HCT116 (cell line): Measurements from ENCODE around the gene SPRN. TPM values are rescaled to one million over a fixed set of nuclear protein-coding genes. Genes with fewer than 3 reads are reported as not detected.
"Not testable (repeated sequence)": the region's sequence is repeated elsewhere in the genome, so short reads cannot be mapped to it uniquely, and the experiment has no call there.

Experiments
- ATAC-seq: fragments of 200-7000 bp; cut with Tn5 transposase; 2 replicates; pipeline ENCODE4 v1.9.1; 2020; ENCODE audit warnings: mild to moderate bottlenecking, moderate library complexity
- BruUV-seq: library from RNA; stranded (reverse); fragments of 400-500 nt; replicated peaks from 2 replicates; lab custom pipeline; 2021; lab: Mats Ljungman, UMichigan
- CTCF ChIA-PET: fragments of 300-600 bp; sonication (Branson Sonifier 250); formaldehyde crosslinking; loops from one replicate; lab custom pipeline; 2021; ENCODE audit warnings: antibody characterized with exemption; lab: Charles Lee
- POLR2A ChIA-PET: fragments of 300-600, 350-600 bp; sonication (Branson Sonifier 250); formaldehyde crosslinking; loops from one replicate; lab custom pipeline; 2021; ENCODE audit warnings: antibody characterized with exemption; lab: Charles Lee
- RAD21 ChIA-PET, 2 experiments: fragments of 300-600 bp; sonication (Branson Sonifier 250); formaldehyde crosslinking; loops; one replicate each; lab custom pipeline; 2023; ENCODE audit warnings: low total read pairs in 2 of 2; ENCODE audit not compliant: uncharacterized antibody in 2 of 2, unreplicated experiment in 2 of 2, low non-redundant PET in 1 of 2; lab: Charles Lee
- DNase-seq: peaks from one replicate; pipeline ENCODE4 v3.0.0-alpha.2; 2010; ENCODE audit warnings: low read depth, low spot score
- H2AFZ ChIP-seq: fragments of 200-600 bp; shearing (Covaris generic), sonication (generic); 2 replicates; pipeline ENCODE4 v1.6.1; 2017; ENCODE audit warnings: low read depth, mixed run types, mixed read lengths, antibody characterized with exemption, low read length; ENCODE audit not compliant: poor library complexity, severe bottlenecking
- H3K27ac ChIP-seq: 2 replicates; pipeline ENCODE4 v1.5.1; 2012; ENCODE audit warnings: low read depth, low read length
- H3K27me3 ChIP-seq: fragments of 200-600 bp; sonication (generic); 2 replicates; pipeline ENCODE4 v1.6.1; 2016; ENCODE audit warnings: mixed run types, low read length, mixed read lengths; ENCODE audit not compliant: insufficient read depth
- H3K36me3 ChIP-seq, 2 experiments: fragments of 200-500 bp in 1 of 2; fragments of 200-600 bp in 1 of 2; sonication (Bioruptor generic) in 1 of 2; sonication (generic) in 1 of 2; 2 replicates each; pipeline versions ENCODE4 v1.5.1 to v1.6.1; 2014 to 2016; ENCODE audit warnings: low read length in 2 of 2, inconsistent platforms in 1 of 2, mixed read lengths in 1 of 2, mixed run types in 1 of 2; ENCODE audit not compliant: insufficient read depth in 2 of 2, control insufficient read depth in 1 of 2
- H3K4me1 ChIP-seq, 2 experiments: fragments of 200-600 bp in 1 of 2; sonication (generic) in 1 of 2; 2 replicates each; pipeline versions ENCODE4 v1.5.1 to v1.6.1; 2012 to 2017; ENCODE audit warnings: low read length in 2 of 2, inconsistent platforms in 1 of 2, mild to moderate bottlenecking in 1 of 2, mixed read lengths in 1 of 2, mixed run types in 1 of 2, moderate library complexity in 1 of 2; ENCODE audit not compliant: insufficient read depth in 2 of 2, control insufficient read depth in 1 of 2
- H3K4me2 ChIP-seq: fragments of 200-600 bp; sonication (generic); 2 replicates; pipeline ENCODE4 v1.6.1; 2017; ENCODE audit warnings: mixed run types, low read length, mixed read lengths
- H3K4me3 ChIP-seq, 2 experiments: fragments of 200-600 bp in 1 of 2; sonication (generic) in 1 of 2; replicated peaks in 1 of 2; 2 replicates each; pipeline ENCODE4 v1.5.1; 2011 to 2016; ENCODE audit warnings: low read length in 2 of 2, control low read depth in 1 of 2, low read depth in 1 of 2, mild to moderate bottlenecking in 1 of 2, mixed read lengths in 1 of 2, mixed run types in 1 of 2
- H3K79me2 ChIP-seq: fragments of 200-600 bp; sonication (generic); 2 replicates; pipeline ENCODE4 v1.6.1; 2017; ENCODE audit warnings: mild to moderate bottlenecking, mixed run types, low read length, moderate library complexity, mixed read lengths; ENCODE audit not compliant: insufficient read depth
- H3K9ac ChIP-seq: fragments of 200-600 bp; sonication (generic); 2 replicates; pipeline ENCODE4 v1.6.1; 2016; ENCODE audit warnings: low read length, mixed read lengths
- H3K9me2 ChIP-seq: fragments of 200-600 bp; sonication (generic), shearing (Covaris generic); 2 replicates; pipeline ENCODE4 v1.6.1; 2017; ENCODE audit warnings: mixed run types, mild to moderate bottlenecking, moderate library complexity; ENCODE audit not compliant: insufficient read depth
- H3K9me3 ChIP-seq, 2 experiments: fragments of 200-500 bp in 1 of 2; fragments of 200-600 bp in 1 of 2; sonication (Bioruptor generic) in 1 of 2; sonication (generic) in 1 of 2; 2 replicates each; pipeline ENCODE4 v1.6.1; 2014 to 2017; ENCODE audit warnings: low read length in 2 of 2, mixed read lengths in 2 of 2, inconsistent platforms in 1 of 2, low read depth in 1 of 2, mild to moderate bottlenecking in 1 of 2, mixed run types in 1 of 2, moderate library complexity in 1 of 2; ENCODE audit not compliant: control insufficient read depth in 1 of 2, insufficient read depth in 1 of 2
- H4K20me1 ChIP-seq: fragments of 200-600 bp; sonication (generic), shearing (Covaris generic); 2 replicates; pipeline ENCODE4 v1.6.1; 2017; ENCODE audit warnings: mixed run types, mild to moderate bottlenecking, moderate library complexity; ENCODE audit not compliant: insufficient read depth
- CBX3 ChIP-seq: IDR thresholded peaks from 2 replicates; pipeline ENCODE4 v1.6.1; 2012; ENCODE audit warnings: low read depth
- EZH2phosphoT487 ChIP-seq: fragments of 200-600 bp; IDR thresholded peaks from 2 replicates; pipeline ENCODE4 v1.6.1; 2018; ENCODE audit warnings: antibody characterized with exemption, borderline replicate concordance
- FOSL1 ChIP-seq: IDR thresholded peaks from 2 replicates; pipeline ENCODE4 v1.6.1; 2012; ENCODE audit warnings: low read depth
- JUND ChIP-seq: IDR thresholded peaks from 2 replicates; pipeline ENCODE4 v1.6.1; 2012
- POLR2A ChIP-seq: IDR thresholded peaks from 2 replicates; pipeline ENCODE4 v1.7.0; 2011; ENCODE audit warnings: borderline replicate concordance; ENCODE audit not compliant: insufficient read depth, insufficient read length; ENCODE audit errors: extremely low read depth
- POLR2AphosphoS5 ChIP-seq: IDR thresholded peaks from 2 replicates; pipeline ENCODE4 v1.6.1; 2011; ENCODE audit warnings: mild to moderate bottlenecking, low read depth, low read length, moderate library complexity
- RAD21 ChIP-seq: IDR thresholded peaks from 2 replicates; pipeline ENCODE4 v1.6.1; 2012; ENCODE audit warnings: low read depth, mild to moderate bottlenecking
- SP1 ChIP-seq: IDR thresholded peaks from 2 replicates; pipeline ENCODE4 v1.6.1; 2012; ENCODE audit warnings: low read depth
- SRF ChIP-seq: IDR thresholded peaks from 2 replicates; pipeline ENCODE4 v1.6.1; 2012; ENCODE audit warnings: low read depth
- TCF7L2 ChIP-seq: IDR thresholded peaks from 2 replicates; pipeline ENCODE4 v1.7.0; 2011; ENCODE audit warnings: borderline replicate concordance, inconsistent platforms; ENCODE audit not compliant: insufficient read depth, insufficient read length; ENCODE audit errors: extremely low read depth
- ZFX ChIP-seq: fragments of 450-650 bp; IDR thresholded peaks from 2 replicates; pipeline ENCODE4 v1.6.1; 2017
- ZNF274 ChIP-seq: fragments of 200-500 bp; sonication (Bioruptor generic); IDR thresholded peaks from 2 replicates; pipeline ENCODE4 v1.6.1; 2014; ENCODE audit warnings: mild to moderate bottlenecking, low read depth, low read length, inconsistent platforms
- intact Hi-C: fragments of 100-400 bp; cut with micrococcal nuclease; formaldehyde crosslinking; loops from 2 replicates; pipeline ENCODE4 v1.10.0; 2022
- total RNA-seq: library from RNA; stranded (reverse); gene quantifications from one replicate; pipeline ENCODE4 v1.2.1, GENCODE V29; 2021; ENCODE audit not compliant: unreplicated experiment
- TF ChIP-seq, protein P1 (sequence below): IDR thresholded peaks from 2 replicates; pipeline ENCODE4 v1.6.1; 2012
- TF ChIP-seq, protein P2 (sequence below): IDR thresholded peaks from 2 replicates; pipeline ENCODE4 v1.6.1; 2012; ENCODE audit warnings: low read depth

The SPRN gene
- total RNA-seq, 1 experiment from 2014 or later: not detected

- no peaks in the 10 kb centered on the region for H3K9me2 ChIP-seq
- intact Hi-C loops: no loop called here
- H3K27me3 ChIP-seq: no peaks in the 10 kb centered on the region
- no peak overlapping the region for H3K4me2 ChIP-seq
- TF ChIP-seq TCF7L2 (no peak), ZNF274 (no peak), CBX3 (no peak), JUND (no peak), RAD21 (no peak), SRF (no peak), EZH2phosphoT487 (no peak), POLR2A (no peak), ZFX (no peak), SP1 (no peak), POLR2AphosphoS5 (no peak), FOSL1 (no peak)
- TF ChIP-seq, protein P1, sequence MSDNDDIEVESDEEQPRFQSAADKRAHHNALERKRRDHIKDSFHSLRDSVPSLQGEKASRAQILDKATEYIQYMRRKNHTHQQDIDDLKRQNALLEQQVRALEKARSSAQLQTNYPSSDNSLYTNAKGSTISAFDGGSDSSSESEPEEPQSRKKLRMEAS: no peak
- TF ChIP-seq, protein P2, sequence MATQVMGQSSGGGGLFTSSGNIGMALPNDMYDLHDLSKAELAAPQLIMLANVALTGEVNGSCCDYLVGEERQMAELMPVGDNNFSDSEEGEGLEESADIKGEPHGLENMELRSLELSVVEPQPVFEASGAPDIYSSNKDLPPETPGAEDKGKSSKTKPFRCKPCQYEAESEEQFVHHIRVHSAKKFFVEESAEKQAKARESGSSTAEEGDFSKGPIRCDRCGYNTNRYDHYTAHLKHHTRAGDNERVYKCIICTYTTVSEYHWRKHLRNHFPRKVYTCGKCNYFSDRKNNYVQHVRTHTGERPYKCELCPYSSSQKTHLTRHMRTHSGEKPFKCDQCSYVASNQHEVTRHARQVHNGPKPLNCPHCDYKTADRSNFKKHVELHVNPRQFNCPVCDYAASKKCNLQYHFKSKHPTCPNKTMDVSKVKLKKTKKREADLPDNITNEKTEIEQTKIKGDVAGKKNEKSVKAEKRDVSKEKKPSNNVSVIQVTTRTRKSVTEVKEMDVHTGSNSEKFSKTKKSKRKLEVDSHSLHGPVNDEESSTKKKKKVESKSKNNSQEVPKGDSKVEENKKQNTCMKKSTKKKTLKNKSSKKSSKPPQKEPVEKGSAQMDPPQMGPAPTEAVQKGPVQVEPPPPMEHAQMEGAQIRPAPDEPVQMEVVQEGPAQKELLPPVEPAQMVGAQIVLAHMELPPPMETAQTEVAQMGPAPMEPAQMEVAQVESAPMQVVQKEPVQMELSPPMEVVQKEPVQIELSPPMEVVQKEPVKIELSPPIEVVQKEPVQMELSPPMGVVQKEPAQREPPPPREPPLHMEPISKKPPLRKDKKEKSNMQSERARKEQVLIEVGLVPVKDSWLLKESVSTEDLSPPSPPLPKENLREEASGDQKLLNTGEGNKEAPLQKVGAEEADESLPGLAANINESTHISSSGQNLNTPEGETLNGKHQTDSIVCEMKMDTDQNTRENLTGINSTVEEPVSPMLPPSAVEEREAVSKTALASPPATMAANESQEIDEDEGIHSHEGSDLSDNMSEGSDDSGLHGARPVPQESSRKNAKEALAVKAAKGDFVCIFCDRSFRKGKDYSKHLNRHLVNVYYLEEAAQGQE: no peak
- no peaks in the 10 kb centered on the region for H3K79me2 ChIP-seq
- DNase-seq: no peak
- H3K4me3 ChIP-seq: no peak overlapping the region
- ChIA-PET CTCF (no interaction called here), POLR2A (no interaction called here), RAD21 (no interaction called here)
- H3K9ac ChIP-seq: no peak overlapping the region
- no peak overlapping the region for H3K27ac ChIP-seq
- no peaks in the 10 kb centered on the region for H4K20me1 ChIP-seq
- no peaks in the 10 kb centered on the region for H3K4me1 ChIP-seq
- ATAC-seq: no peak
- H3K9me3 ChIP-seq: no peaks in the 10 kb centered on the region
- BruUV-seq: no TSS peak
- no peak overlapping the region for H2AFZ ChIP-seq
- no peaks in the 10 kb centered on the region for H3K36me3 ChIP-seq
These were observed 17.4 kb upstream of the SPRN start for GRCh38 chr10:133441780-133442179.

GRCh38 chr10:133441356-133441755, 16.9 kb upstream of the SPRN start:
- BruUV-seq, H3K27me3 ChIP-seq, H3K9me2 ChIP-seq, H4K20me1 ChIP-seq, H3K4me3 ChIP-seq, H3K79me2 ChIP-seq, H2AFZ ChIP-seq, H3K27ac ChIP-seq, POLR2A ChIA-PET, H3K9ac ChIP-seq, H3K36me3 ChIP-seq, ATAC-seq, H3K4me2 ChIP-seq, DNase-seq, H3K9me3 ChIP-seq, CTCF ChIA-PET, intact Hi-C loops, RAD21 ChIA-PET, H3K4me1 ChIP-seq: not testable (repeated sequence)
